Panc1 (cell line): ENCODE results near the gene B4GALT5. TPM values are rescaled to one million over a fixed set of nuclear protein-coding genes. Genes with fewer than 3 reads are reported as not detected.
"Not testable (repeated sequence)": the region's sequence is repeated elsewhere in the genome, so short reads cannot be mapped to it uniquely, and the experiment has no call there.

Source experiments
- ATAC-seq: fragments of 200-7000 bp; cut with Tn5 transposase; 2 replicates; pipeline ENCODE4 v1.9.1; 2020; ENCODE audit warnings: mild to moderate bottlenecking, moderate library complexity
- BruUV-seq: library from RNA; stranded (reverse); fragments of 400-500 nt; replicated peaks from 2 replicates; lab custom pipeline; 2021; lab: Mats Ljungman, UMichigan
- CTCF ChIA-PET: fragments of 300-600 bp; sonication (Branson Sonifier 250); formaldehyde crosslinking; loops from one replicate; lab custom pipeline; 2022; ENCODE audit warnings: antibody characterized with exemption; lab: Charles Lee
- POLR2A ChIA-PET: fragments of 300-600 bp; sonication (Branson Sonifier 250); formaldehyde crosslinking; loops from one replicate; lab custom pipeline; 2022; ENCODE audit warnings: antibody characterized with exemption; lab: Charles Lee
- DNase-seq: peaks from one replicate; pipeline ENCODE4 v3.0.0-alpha.2; 2010; ENCODE audit warnings: low read depth, low spot score
- H3K27ac ChIP-seq: 2 replicates; pipeline ENCODE4 v1.5.1; 2011; ENCODE audit warnings: mild to moderate bottlenecking, low read length, inconsistent platforms
- H3K27me3 ChIP-seq: fragments of 200-500 bp; sonication (Bioruptor generic); 2 replicates; pipeline ENCODE4 v1.6.0; 2014; ENCODE audit warnings: low read length, inconsistent platforms; ENCODE audit not compliant: control insufficient read depth, insufficient read depth
- H3K36me3 ChIP-seq: fragments of 200-500 bp; sonication (Bioruptor generic); 2 replicates; pipeline ENCODE4 v1.5.1; 2014; ENCODE audit warnings: inconsistent platforms, mild to moderate bottlenecking, low read length, moderate library complexity; ENCODE audit not compliant: control insufficient read depth, insufficient read depth
- H3K4me1 ChIP-seq: 2 replicates; pipeline ENCODE4 v1.5.1; 2011; ENCODE audit warnings: inconsistent platforms, mild to moderate bottlenecking, low read length, moderate library complexity; ENCODE audit not compliant: control insufficient read depth, insufficient read depth
- H3K4me3 ChIP-seq, 2 experiments: 2 replicates each; pipeline ENCODE4 v1.5.1; 2011 to 2012; ENCODE audit warnings: low read depth in 2 of 2, low read length in 2 of 2, mild to moderate bottlenecking in 2 of 2, inconsistent platforms in 1 of 2, moderate library complexity in 1 of 2
- H3K9me3 ChIP-seq: fragments of 200-500 bp; sonication (Bioruptor generic); 2 replicates; pipeline ENCODE4 v1.5.1; 2014; ENCODE audit warnings: low read depth, mild to moderate bottlenecking, inconsistent platforms, low read length, moderate library complexity; ENCODE audit not compliant: control insufficient read depth, insufficient read depth
- POLR2AphosphoS5 ChIP-seq: IDR thresholded peaks from 2 replicates; pipeline ENCODE4 v1.6.1; 2012; ENCODE audit warnings: mild to moderate bottlenecking, low read depth, low read length, moderate library complexity
- SIN3A ChIP-seq: IDR thresholded peaks from 2 replicates; pipeline ENCODE4 v1.6.1; 2012; ENCODE audit warnings: low read depth, mild to moderate bottlenecking, low read length, moderate library complexity, borderline replicate concordance; ENCODE audit not compliant: insufficient read depth
- TCF7L2 ChIP-seq: IDR thresholded peaks from 2 replicates; pipeline ENCODE4 v1.6.1; 2011; ENCODE audit warnings: mild to moderate bottlenecking, low read depth, low read length, inconsistent platforms
- in situ Hi-C: cut with HindIII; loops from 2 replicates; pipeline ENCODE4 v1.10.0; 2016; ENCODE audit warnings: low sequenced_read_pairs, low pct_unique_long_range_greater_than_20kb
- intact Hi-C: fragments of 100-400 bp; cut with micrococcal nuclease; formaldehyde crosslinking; loops from one replicate; pipeline ENCODE4 v1.10.0; 2022; ENCODE audit not compliant: unreplicated experiment
- total RNA-seq: library from RNA; stranded (reverse); gene quantifications from one replicate; pipeline ENCODE4 v1.2.1, GENCODE V29; 2021; ENCODE audit not compliant: unreplicated experiment
- TF ChIP-seq, protein P1 (sequence below), 2 experiments: IDR thresholded peaks; 2 replicates each; pipeline ENCODE4 v1.6.1; 2011 to 2012; ENCODE audit warnings: low read depth in 2 of 2, control low read depth in 1 of 2, low read length in 1 of 2, mild to moderate bottlenecking in 1 of 2, moderate library complexity in 1 of 2; ENCODE audit not compliant: insufficient read depth in 1 of 2
- TF ChIP-seq, protein P2 (sequence below): fragments of 450-650 bp; IDR thresholded peaks from 2 replicates; pipeline ENCODE4 v1.5.1; 2017; ENCODE audit warnings: mild to moderate bottlenecking

Gene B4GALT5
- total RNA-seq, 1 experiment from 2014 or later, result 40.0 TPM

DNA sequence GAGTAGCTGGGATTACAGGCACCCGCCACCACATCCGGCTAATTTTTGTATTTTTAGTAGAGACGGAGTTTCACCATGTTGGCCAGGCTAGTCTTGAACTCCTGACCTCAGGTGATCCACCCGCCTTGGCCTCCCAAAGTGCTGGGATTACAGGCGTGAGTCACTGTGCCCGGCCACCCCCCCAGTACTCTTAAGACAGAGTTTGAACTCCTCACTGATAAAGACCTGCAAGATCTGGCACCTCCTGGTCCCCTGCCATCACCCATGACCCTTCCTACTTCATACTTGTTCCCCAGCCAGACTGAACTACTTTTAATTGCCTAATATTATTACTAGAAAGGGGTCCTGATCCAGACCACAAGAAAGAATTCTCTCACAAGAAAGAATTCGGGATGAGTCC, 48.2 kb upstream of the B4GALT5 start:
- H3K4me3 ChIP-seq, H3K27ac ChIP-seq, H3K4me1 ChIP-seq, ATAC-seq, intact Hi-C loops, BruUV-seq, DNase-seq, H3K9me3 ChIP-seq, POLR2A ChIA-PET, H3K36me3 ChIP-seq, in situ Hi-C loops, H3K27me3 ChIP-seq, CTCF ChIA-PET: not testable (repeated sequence)

DNA sequence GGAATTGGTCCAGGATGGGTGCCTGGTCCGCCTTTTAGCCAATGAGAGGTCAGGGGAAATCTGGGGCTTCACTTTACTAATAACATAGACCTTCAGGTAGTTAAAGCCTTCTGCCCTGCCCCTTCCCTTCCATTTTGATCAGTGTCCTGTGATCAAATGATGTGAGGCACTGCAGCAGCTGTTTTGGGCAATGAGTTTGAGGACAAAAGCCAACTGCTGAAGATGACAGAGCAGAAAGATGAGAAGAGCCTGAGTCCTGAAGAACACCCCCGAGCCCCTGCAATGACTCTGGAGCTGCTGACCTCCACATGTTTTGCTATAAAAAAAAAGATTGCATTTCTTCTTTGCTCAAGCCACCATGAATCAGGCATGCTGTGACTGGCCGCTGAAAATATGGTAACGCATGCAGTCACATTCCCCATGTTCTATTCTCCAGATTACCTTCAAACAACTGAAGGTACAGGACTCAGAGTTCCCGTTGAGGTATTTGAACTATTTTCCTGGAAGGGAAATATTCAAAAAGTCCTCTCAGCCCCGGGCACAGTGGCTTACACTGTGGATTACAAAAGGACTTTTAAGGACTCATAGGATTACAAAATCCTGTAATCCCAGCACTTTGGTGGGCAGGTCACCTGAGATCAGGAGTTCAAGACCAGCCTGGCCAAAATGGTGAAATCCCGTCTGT, 45.7 kb upstream of the B4GALT5 start:
- CTCF ChIA-PET, result no interaction called here
- TF ChIP-seq, protein P1, sequence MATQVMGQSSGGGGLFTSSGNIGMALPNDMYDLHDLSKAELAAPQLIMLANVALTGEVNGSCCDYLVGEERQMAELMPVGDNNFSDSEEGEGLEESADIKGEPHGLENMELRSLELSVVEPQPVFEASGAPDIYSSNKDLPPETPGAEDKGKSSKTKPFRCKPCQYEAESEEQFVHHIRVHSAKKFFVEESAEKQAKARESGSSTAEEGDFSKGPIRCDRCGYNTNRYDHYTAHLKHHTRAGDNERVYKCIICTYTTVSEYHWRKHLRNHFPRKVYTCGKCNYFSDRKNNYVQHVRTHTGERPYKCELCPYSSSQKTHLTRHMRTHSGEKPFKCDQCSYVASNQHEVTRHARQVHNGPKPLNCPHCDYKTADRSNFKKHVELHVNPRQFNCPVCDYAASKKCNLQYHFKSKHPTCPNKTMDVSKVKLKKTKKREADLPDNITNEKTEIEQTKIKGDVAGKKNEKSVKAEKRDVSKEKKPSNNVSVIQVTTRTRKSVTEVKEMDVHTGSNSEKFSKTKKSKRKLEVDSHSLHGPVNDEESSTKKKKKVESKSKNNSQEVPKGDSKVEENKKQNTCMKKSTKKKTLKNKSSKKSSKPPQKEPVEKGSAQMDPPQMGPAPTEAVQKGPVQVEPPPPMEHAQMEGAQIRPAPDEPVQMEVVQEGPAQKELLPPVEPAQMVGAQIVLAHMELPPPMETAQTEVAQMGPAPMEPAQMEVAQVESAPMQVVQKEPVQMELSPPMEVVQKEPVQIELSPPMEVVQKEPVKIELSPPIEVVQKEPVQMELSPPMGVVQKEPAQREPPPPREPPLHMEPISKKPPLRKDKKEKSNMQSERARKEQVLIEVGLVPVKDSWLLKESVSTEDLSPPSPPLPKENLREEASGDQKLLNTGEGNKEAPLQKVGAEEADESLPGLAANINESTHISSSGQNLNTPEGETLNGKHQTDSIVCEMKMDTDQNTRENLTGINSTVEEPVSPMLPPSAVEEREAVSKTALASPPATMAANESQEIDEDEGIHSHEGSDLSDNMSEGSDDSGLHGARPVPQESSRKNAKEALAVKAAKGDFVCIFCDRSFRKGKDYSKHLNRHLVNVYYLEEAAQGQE (IDR thresholded peaks at IDR 0.05; ENCODE audit: insufficient read depth in 1 of 2, low read depth in 2 of 2, low read length in 1 of 2), result no peak
- TF ChIP-seq, protein P2, sequence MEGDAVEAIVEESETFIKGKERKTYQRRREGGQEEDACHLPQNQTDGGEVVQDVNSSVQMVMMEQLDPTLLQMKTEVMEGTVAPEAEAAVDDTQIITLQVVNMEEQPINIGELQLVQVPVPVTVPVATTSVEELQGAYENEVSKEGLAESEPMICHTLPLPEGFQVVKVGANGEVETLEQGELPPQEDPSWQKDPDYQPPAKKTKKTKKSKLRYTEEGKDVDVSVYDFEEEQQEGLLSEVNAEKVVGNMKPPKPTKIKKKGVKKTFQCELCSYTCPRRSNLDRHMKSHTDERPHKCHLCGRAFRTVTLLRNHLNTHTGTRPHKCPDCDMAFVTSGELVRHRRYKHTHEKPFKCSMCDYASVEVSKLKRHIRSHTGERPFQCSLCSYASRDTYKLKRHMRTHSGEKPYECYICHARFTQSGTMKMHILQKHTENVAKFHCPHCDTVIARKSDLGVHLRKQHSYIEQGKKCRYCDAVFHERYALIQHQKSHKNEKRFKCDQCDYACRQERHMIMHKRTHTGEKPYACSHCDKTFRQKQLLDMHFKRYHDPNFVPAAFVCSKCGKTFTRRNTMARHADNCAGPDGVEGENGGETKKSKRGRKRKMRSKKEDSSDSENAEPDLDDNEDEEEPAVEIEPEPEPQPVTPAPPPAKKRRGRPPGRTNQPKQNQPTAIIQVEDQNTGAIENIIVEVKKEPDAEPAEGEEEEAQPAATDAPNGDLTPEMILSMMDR, result no peak
- TF ChIP-seq POLR2AphosphoS5 (no peak), SIN3A (no peak), TCF7L2 (no peak)

DNA sequence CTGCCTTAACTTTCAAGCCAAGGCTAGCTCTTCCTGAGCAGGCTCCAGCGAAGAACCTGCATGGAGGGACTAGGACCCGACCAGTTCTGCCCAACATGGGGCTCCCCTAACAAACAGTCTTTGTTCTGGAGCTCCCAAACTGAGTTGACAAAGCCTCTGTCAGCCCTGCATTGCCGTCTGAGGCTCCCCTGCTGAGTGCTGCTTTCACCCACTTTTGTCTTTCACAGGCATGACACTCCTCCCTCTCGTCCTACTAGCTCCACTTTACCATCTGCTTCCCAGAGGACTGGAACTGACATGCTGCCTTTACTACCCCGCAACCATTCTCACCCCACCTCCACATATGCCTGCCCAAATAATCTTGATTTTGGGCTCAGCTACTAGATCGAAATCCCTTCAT, 45.1 kb upstream of the B4GALT5 start:
- no peaks in the 10 kb centered on the region for H3K27me3 ChIP-seq
- DNase-seq (no peak), ATAC-seq (no peak)
- no peak overlapping the region for H3K27ac ChIP-seq
- in situ Hi-C loops, result no loop called here
- ChIA-PET CTCF (no interaction called here), POLR2A (no interaction called here)
- TF ChIP-seq POLR2AphosphoS5 (no peak), SIN3A (no peak), TCF7L2 (no peak)
- TF ChIP-seq, protein P2, result no peak
- TF ChIP-seq, protein P1 (IDR thresholded peaks at IDR 0.05; ENCODE audit: insufficient read depth in 1 of 2, low read depth in 2 of 2, low read length in 1 of 2), result no peak
- no TSS peak for BruUV-seq
- H3K9me3 ChIP-seq, result no peaks in the 10 kb centered on the region
- H3K4me1 ChIP-seq, result no peaks in the 10 kb centered on the region
- H3K4me3 ChIP-seq, result no peak overlapping the region
- intact Hi-C loops, result no loop called here
- H3K36me3 ChIP-seq, result no peaks in the 10 kb centered on the region

More for the DNA sequence above, 45.7 kb upstream of the B4GALT5 start:
- POLR2A ChIA-PET, result no interaction called here
- intact Hi-C loops, result no loop called here
- in situ Hi-C loops, result no loop called here
- Histone ChIP-seq H3K36me3 (no peaks in the 10 kb centered on the region), H3K27ac (no peak overlapping the region), H3K9me3 (no peaks in the 10 kb centered on the region), H3K27me3 (no peaks in the 10 kb centered on the region), H3K4me1 (no peaks in the 10 kb centered on the region), H3K4me3 (no peak overlapping the region)
- ATAC-seq (no peak), DNase-seq (no peak)
- BruUV-seq, result no TSS peak
